ENCODE data around the gene KCNK3.

DNA sequence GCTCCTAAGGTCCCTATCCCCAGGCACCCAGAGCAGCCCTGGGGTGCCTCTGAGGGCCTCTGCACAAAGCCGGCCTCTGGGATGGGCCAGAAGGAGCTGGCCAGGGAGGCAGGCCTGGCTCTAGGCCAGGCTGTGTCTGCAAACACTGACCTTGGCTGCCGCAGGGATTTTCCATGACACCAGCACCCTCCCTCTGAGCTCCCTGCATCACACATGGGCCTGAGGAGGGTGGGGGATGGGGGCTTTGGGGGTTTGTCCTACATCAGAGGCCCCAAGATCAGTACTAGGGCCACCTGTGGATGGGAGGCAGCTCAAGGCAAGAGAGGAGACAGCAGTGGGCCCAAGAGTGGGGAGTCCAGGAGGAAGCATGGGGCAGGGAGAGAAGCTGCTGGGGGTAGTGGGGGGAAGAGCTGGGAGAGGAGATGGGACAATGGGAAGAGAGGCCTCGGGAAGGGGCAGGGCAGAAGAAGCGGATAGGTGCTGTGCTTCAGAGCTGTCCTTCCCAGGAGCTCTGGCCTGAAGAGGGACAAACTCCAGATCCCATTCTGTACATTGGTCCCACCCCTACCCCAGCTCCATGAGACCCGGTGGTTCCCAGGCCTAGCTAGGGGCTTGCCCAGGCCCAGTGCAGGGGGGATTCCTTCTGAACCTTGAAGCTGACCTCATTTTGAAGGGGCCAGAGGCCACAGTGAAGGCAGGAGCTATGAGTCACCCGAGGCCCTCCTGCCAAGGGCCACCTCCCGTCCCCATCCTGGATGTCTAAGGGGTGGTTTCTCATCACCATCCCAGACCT, 28.0 kb downstream of the KCNK3 start:
- TF ChIP-seq, protein P1, sequence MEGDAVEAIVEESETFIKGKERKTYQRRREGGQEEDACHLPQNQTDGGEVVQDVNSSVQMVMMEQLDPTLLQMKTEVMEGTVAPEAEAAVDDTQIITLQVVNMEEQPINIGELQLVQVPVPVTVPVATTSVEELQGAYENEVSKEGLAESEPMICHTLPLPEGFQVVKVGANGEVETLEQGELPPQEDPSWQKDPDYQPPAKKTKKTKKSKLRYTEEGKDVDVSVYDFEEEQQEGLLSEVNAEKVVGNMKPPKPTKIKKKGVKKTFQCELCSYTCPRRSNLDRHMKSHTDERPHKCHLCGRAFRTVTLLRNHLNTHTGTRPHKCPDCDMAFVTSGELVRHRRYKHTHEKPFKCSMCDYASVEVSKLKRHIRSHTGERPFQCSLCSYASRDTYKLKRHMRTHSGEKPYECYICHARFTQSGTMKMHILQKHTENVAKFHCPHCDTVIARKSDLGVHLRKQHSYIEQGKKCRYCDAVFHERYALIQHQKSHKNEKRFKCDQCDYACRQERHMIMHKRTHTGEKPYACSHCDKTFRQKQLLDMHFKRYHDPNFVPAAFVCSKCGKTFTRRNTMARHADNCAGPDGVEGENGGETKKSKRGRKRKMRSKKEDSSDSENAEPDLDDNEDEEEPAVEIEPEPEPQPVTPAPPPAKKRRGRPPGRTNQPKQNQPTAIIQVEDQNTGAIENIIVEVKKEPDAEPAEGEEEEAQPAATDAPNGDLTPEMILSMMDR (conservative IDR thresholded peaks at IDR 0.05 in 1 of 2, IDR thresholded peaks at IDR 0.05 in 1 of 2; ENCODE audit: extremely low read depth in 1 of 2, insufficient read depth in 1 of 2, low read depth in 1 of 2, low read length in 2 of 2) = no peak
- TF ChIP-seq EZH2 (IDR thresholded peaks at IDR 0.05; ENCODE audit: borderline replicate concordance, low read length) = no peak

All from mammary epithelial cell (primary cell).